MM.1S (cell line): Measurements from ENCODE around the gene TTC24.

Experiments used
- CTCF ChIP-seq: fragments of 300-600 bp; sonication (generic); IDR thresholded peaks from 2 replicates; pipeline ENCODE4 v1.5.1; 2016; ENCODE audit warnings: antibody characterized with exemption, low read length, mixed read lengths
- EZH2 ChIP-seq: fragments of 300-600 bp; sonication (generic); optimal IDR thresholded peaks from 2 replicates; pipeline ENCODE3; 2017; ENCODE audit warnings: low read depth, mild to moderate bottlenecking, antibody characterized with exemption, low read length, mixed read lengths
- EZH2phosphoT487 ChIP-seq: fragments of 300-600 bp; sonication (generic); IDR thresholded peaks from 2 replicates; pipeline ENCODE4 v1.6.1; 2018; ENCODE audit warnings: antibody characterized with exemption, low read length

DNA sequence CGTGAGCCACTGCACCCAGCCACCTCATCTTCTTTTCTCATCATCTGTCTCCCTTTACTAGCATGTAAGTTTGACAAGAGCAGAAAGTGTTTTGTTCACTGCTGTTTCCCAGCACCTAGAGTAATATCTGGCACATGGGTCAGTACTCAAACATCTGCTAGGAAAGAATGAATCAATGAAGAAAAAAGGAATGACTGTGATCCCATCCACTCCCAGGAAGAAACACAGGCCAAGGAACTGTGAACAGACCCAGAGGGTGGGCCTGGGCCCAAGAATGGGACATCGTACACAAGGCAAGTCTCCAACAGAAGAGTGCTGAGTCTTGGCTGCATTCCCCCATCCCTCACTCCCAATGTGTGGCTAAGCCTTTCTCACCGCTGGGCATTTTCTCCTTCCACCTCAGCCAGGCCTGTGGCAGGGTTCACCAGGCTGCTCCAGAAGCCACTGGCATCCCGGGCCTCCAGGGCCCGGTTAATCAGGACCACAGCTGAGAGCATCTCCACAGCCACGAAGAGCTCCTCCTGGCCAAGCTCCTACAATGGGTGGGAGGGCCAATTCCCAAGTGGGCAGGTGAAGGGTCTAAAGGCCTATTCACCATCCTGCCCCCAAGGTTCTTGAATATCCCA lies 25.6 kb upstream of the TTC24 start:
- TF ChIP-seq CTCF (no peak), EZH2phosphoT487 (no peak), EZH2 (no peak)
